Motor neuron (in vitro differentiated cells): ENCODE data around the gene SLFN13. TPM values are rescaled to one million over a fixed set of nuclear protein-coding genes. Genes with fewer than 3 reads are reported as not detected.

Experiments used
- ATAC-seq, 8 experiments: fragments of 200-7000 bp; cut with Tn5 transposase; replicated peaks in 6 of 8; 2 replicates each; pipeline ENCODE4 v1.8.0; 2021; ENCODE audit warnings: mild to moderate bottlenecking in 8 of 8, moderate library complexity in 8 of 8
- H3K27ac ChIP-seq, 2 donors: fragments of 250-450 bp; sonication (Bioruptor Pico); 2 replicates each; pipeline ENCODE4 v1.9.0; 2021; ENCODE audit warnings: antibody characterized with exemption in 2 of 2, mild to moderate bottlenecking in 2 of 2, moderate library complexity in 1 of 2
- H3K4me1 ChIP-seq, 2 donors: fragments of 250-450 bp; sonication (Bioruptor Pico); replicated peaks in 1 of 2; 2 replicates each; pipeline ENCODE4 v1.6.1; 2021; ENCODE audit warnings: antibody characterized with exemption in 2 of 2, mild to moderate bottlenecking in 2 of 2, moderate library complexity in 1 of 2
- H3K4me3 ChIP-seq, 5 donors: fragments of 250-450 bp; sonication (Bioruptor Pico); 2 replicates each; pipeline ENCODE4 v1.9.0; 2021; ENCODE audit warnings: antibody characterized with exemption in 5 of 5, mild to moderate bottlenecking in 5 of 5, moderate library complexity in 4 of 5
- WGBS, 10 experiments: fragments of 450-650 bp; shearing (Covaris generic); methylation state at CpG; one replicate each; pipeline ENCODE4 v1.0.0; 2022; 5-methylcytosine and 5-hydroxymethylcytosine counted together
- in situ Hi-C, 9 experiments: fragments of 400-800 bp; cut with MboI; loops; one replicate each; pipeline ENCODE4 v1.15.0; 2021; ENCODE audit warnings: low sequenced_read_pairs in 9 of 9, low pct_unique_long_range_greater_than_20kb in 2 of 9; ENCODE audit not compliant: unreplicated experiment in 9 of 9
- total RNA-seq, 8 experiments: library from RNA; unstranded; fragments of 300-600 nt; gene quantifications; 2 replicates each; pipeline versions ENCODE4 v1.2.3 to v1.2.4, GENCODE V29; 2022

The SLFN13 gene, protein sequence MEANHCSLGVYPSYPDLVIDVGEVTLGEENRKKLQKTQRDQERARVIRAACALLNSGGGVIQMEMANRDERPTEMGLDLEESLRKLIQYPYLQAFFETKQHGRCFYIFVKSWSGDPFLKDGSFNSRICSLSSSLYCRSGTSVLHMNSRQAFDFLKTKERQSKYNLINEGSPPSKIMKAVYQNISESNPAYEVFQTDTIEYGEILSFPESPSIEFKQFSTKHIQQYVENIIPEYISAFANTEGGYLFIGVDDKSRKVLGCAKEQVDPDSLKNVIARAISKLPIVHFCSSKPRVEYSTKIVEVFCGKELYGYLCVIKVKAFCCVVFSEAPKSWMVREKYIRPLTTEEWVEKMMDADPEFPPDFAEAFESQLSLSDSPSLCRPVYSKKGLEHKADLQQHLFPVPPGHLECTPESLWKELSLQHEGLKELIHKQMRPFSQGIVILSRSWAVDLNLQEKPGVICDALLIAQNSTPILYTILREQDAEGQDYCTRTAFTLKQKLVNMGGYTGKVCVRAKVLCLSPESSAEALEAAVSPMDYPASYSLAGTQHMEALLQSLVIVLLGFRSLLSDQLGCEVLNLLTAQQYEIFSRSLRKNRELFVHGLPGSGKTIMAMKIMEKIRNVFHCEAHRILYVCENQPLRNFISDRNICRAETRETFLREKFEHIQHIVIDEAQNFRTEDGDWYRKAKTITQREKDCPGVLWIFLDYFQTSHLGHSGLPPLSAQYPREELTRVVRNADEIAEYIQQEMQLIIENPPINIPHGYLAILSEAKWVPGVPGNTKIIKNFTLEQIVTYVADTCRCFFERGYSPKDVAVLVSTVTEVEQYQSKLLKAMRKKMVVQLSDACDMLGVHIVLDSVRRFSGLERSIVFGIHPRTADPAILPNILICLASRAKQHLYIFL
- total RNA-seq: 1 to 10 TPM in 2 of 8 experiments, under 1 TPM in 5, not detected in 1; under 0.01 to 3.7 (median 0.56) TPM

DNA sequence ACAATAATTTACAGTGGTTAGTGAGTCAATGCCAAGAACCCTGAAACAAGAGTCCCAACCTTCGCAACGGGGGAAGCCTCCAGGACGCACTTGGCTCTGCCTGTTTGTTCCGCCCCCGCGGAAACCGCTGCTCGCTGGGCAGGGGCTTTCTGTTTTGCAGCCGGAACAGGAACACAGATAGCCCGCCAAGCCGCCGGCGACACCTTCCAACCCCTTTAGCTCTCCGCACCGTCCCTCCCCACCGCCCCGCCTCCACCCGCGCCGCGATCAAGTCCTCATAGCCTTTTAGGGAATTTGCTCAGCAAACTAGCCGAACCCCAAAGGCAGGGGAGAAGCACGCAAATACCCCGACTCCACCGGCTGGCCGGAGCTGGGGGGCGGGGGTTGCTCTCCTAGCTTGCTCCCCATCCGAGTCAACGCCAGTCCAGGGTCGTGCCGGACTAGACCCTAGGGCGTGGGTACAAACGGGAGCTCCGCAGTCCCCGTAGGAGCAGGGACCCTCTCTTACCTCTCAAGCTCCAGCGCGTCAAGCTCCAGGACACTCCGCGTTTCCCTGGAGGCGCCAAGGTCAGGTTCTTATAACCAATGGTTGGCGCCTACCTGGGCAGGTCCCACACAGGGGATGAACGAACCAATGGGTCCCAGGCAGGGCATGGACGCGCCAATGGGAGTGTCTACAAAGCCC lies at the start of gene SLFN13:
Gene SLFN13, minus strand, starts transcription at position 553 of the 685 bp plus-strand sequence. CDS start 3,086 bp downstream, outside the sequence.
- in situ Hi-C loops: no loop called here
- ATAC-seq: peak in 7 of 8 experiments; percentile 49 to 86 (median 81)

DNA sequence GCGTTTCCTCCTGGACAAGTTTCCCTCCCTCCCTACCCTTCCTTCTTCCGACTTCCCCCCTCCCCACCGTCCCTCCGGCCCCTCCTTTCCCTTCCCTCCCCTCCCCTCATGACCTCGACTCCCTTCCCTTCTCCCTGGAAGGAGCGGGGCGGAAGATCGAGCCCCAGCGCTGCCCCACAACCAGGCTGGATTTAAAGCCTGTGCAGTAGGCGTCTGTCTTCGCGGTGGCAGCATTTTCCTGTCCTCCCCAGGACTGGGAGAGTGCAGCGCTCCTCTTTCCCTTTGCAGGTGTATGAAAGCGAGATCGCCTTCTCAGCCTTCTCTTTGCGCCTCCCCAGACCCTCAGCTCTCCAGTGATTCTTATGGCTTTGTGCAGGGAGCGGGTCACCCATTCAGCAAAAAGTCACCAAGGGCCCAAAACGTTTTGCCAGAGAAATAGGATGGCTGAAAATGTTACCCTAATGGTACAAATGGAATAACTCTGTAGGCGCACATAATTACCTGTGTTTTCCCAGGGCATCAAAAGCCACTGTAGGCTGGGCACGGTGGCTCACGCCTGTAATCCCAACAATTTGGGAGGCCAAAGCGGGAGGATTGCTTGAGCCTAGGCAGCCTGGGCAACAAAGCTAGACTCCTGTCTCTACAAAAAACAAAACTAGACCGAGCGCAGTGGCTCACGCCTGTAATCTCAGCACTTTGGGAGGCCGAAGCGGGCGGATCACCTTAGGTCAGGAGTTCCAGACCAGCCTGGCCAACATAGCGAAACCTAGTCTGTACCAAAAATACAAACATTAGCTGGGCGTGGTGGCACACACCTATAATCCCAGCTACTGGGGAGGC lies 48.1 kb upstream of the SLFN13 start:
- peaks cover 0 to 9% of the 10 kb centered on the region in 2 donors for H3K4me1 ChIP-seq
- no peak overlapping the region for H3K27ac ChIP-seq
- no peak for ATAC-seq
- WGBS, 10 experiments: 10 to 47% (median 22%) methylated on average over 1 to 8 of the region's 30 CpGs; no CpG with 5 or more reads in 2 of the 10 experiments
- in situ Hi-C loops: no loop called here
- H3K4me3 ChIP-seq: no peak overlapping the region

More for the DNA sequence above, at the start of gene SLFN13:
- H3K4me1 ChIP-seq: peaks cover 0 to 6% of the 10 kb centered on the region in 2 donors
- H3K27ac ChIP-seq: no peak within 1 kb of the TSS
- 0 to 20% (median 14%) methylated on average over 1 to 8 of the region's 44 CpGs; no CpG with 5 or more reads in 5 of the 10 experiments for WGBS, 10 experiments
- peak within 1 kb of the TSS; percentile 20 to 43 (median 27) for H3K4me3 ChIP-seq

DNA sequence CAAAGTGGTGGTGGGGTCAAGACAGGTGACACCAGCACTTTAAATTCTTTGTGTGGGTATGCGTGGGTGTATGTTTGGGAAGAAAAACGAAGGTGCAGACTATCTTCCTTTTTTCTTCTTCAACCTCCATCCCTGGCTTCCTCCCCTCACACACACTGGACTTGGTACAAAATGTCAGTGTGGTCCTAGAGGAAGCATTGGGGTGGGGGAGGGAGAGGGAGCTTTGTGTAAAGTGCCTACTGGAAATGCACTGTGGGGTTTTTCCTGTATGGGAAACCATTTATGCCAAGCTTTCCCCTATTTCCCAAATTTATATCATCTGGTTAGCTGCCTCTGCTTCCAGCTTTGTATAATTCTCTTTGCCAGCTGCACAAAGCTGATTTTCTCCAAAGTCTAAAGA lies 44.5 kb upstream of the SLFN13 start:
- in situ Hi-C loops: no loop called here
- Histone ChIP-seq H3K4me3 (no peak overlapping the region), H3K4me1 (peaks cover 0 to 6% of the 10 kb centered on the region in 2 donors), H3K27ac (no peak overlapping the region)
- ATAC-seq: no peak
- 0% methylated on average over 1 to 2 of the region's 2 CpGs; no CpG with 5 or more reads in 4 of the 10 experiments for WGBS, 10 experiments

DNA sequence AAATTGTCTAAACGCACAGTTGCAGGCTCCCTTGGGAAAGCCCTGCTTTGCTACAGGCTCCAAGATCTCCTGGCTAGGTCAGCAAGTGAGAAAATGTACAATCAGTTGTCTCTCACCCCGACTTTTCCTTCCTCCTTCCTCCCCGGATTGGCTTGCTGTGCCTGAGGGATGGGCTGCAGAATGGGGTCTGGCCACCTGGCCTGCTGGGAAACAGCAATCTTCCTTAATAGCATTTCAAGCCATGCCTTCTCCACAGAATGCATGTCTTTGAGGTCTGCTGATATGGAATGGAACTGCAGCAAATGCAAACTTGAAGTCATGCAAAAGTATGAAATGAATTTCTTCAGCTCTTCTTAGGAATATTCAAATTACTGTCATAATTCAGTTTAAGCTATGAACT lies 42.9 kb upstream of the SLFN13 start:
- WGBS, 10 experiments: 0 to 67% (median 9%) methylated on average over 1 to 3 of the region's 3 CpGs; no CpG with 5 or more reads in 3 of the 10 experiments
- ATAC-seq: no peak
- in situ Hi-C loops: no loop called here

DNA sequence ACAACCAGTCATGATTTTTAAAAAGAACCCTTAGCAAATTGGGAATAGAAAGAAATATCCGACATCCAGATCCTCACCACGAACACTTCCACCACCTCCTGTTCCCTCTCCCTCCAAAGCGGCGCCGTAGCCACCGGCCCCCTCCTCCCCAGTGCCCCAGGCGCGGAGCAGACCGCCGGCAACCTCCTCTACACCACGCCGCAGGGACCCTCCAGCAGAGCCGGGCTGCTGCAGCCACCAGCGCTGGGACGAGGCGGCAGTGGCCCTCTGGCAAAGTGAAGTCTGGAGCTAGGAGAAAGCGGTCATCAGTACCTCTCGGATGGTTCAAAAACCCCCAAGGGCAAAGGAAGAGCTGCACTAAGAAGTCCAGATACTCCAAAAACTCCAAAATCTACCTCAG lies 41.4 kb upstream of the SLFN13 start:
- in situ Hi-C loops: no loop called here
- Histone ChIP-seq H3K4me1 (peaks cover 0 to 10% of the 10 kb centered on the region in 2 donors), H3K4me3 (no peak overlapping the region), H3K27ac (no peak overlapping the region)
- no peak for ATAC-seq
- 0 to 20% (median 3%) methylated on average over 1 to 7 of the region's 18 CpGs; no CpG with 5 or more reads in 4 of the 10 experiments for WGBS, 10 experiments

More for the DNA sequence above, 42.9 kb upstream of the SLFN13 start:
- Histone ChIP-seq H3K4me3 (no peak overlapping the region), H3K27ac (no peak overlapping the region), H3K4me1 (peaks cover 0 to 13% of the 10 kb centered on the region in 2 donors)

DNA sequence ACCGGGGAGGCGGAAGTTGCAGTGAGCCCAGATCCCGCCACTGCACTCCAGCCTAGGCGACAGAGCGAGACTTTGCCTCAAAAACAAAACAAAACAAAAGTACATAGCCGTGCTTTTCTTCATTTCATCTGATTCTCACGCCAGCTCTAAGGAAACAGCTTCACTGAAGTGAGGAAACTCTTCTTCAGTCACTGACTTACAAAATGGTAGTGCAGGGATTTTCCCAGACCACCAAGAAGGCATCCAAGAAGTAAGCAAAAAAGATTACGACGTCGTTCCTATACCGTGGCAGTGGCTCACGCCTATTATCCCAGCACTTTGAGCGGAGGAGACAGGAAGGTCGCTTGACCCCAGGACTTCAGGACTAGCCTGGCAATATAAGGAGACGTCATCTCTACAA lies 40.4 kb upstream of the SLFN13 start:
- peaks cover 0 to 10% of the 10 kb centered on the region in 2 donors for H3K4me1 ChIP-seq
- H3K27ac ChIP-seq: no peak overlapping the region
- 13 to 40% (median 20%) methylated on average over 1 to 14 of the region's 15 CpGs; no CpG with 5 or more reads in 1 of the 10 experiments for WGBS, 10 experiments
- in situ Hi-C loops: no loop called here
- ATAC-seq: no peak
- no peak overlapping the region for H3K4me3 ChIP-seq

DNA sequence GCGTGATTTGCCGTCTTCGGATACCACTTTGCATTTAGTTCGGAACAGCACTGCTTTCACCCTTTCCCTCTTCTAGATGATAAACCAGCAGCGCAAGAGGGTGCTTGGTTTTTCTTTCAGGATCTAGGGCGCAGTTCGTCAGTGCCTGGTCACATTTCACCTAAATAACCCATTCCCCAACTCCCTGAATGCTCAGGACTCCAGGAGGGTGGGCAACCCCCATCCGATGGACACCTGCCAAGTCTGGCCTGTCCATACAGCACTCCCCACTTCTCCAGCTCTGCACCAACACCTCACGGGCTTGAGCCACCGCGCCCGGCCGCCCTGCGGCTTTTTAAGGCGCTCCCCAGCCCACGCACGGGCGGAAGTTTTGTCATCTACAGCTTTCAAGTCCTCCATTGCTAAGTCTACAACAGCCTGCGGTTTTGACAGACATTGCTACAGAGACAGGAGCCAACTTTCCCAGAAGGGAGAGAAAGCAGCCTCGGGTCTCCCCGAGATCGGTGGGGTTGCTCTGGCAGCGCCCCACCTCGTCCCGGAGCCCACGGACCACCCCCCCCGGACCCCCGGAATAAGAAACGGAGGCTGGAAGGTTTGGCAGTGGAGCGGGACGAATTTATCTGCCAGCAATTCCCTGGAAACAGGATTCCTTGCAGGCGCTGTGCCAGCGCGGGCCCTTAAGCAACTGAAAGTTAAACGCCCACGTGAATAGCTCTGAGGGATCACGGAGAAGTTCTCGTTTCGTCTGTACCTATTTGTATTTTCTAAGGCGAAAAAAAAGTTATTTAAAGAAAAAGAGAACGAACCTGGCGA lies 38.6 kb upstream of the SLFN13 start:
- WGBS, 10 experiments: 0 to 65% (median 6%) methylated on average over 3 to 32 of the region's 42 CpGs; no CpG with 5 or more reads in 2 of the 10 experiments
- Histone ChIP-seq H3K27ac (no peak overlapping the region), H3K4me1 (peaks cover 0 to 10% of the 10 kb centered on the region in 2 donors), H3K4me3 (peak overlapping the region in 2 of 5 donors; percentile 2 to 11)
- in situ Hi-C loops: no loop called here
- peak in 3 of 8 experiments; percentile 23 to 67 (median 53) for ATAC-seq

DNA sequence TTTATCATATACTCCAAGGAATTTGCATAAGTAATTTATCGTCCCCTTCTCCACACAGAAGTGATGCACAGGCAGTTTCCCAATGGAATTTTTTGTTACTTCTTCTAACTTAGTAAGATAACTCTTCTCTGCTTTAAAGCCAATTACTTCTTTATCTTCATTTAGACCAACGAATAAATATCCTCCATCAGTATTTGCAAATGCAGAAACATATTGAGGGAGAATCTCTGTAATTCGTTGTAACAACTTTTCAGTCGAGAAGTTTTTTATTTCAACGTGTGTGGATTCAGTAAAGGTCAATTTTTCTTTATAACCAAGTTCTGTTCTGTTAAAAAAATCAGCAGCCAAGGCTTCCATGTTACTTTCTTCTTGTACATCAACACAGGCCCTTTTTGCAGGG lies 30.7 kb upstream of the SLFN13 start:
- Histone ChIP-seq H3K4me3 (no peak overlapping the region), H3K27ac (no peak overlapping the region), H3K4me1 (no peaks in the 10 kb centered on the region)
- 5 to 65% (median 30%) methylated on average over 1 to 5 of the region's 5 CpGs for WGBS, 10 experiments
- no peak for ATAC-seq
- in situ Hi-C loops: no loop called here

DNA sequence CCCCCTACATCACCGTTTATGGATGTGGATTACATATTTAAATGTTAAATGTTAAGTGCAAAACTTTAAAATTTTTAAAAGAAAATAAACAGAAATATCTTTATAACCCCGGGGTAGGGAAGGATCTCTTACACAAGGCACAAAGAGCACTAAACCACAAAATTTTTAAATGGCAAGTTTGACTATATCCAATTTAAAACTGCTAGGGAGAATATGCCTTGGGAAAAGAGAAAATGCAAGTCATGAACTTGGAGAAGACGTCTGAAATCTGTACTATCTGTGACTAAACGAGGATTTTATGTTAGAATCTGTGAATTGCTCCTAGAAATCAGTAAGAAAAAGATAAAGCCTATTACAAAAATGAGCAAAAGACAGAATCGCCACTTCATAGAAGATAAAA lies 28.7 kb upstream of the SLFN13 start:
- WGBS, 10 experiments: 3 to 80% (median 44%) methylated on average over 1 to 5 of the region's 5 CpGs
- in situ Hi-C loops: no loop called here

DNA sequence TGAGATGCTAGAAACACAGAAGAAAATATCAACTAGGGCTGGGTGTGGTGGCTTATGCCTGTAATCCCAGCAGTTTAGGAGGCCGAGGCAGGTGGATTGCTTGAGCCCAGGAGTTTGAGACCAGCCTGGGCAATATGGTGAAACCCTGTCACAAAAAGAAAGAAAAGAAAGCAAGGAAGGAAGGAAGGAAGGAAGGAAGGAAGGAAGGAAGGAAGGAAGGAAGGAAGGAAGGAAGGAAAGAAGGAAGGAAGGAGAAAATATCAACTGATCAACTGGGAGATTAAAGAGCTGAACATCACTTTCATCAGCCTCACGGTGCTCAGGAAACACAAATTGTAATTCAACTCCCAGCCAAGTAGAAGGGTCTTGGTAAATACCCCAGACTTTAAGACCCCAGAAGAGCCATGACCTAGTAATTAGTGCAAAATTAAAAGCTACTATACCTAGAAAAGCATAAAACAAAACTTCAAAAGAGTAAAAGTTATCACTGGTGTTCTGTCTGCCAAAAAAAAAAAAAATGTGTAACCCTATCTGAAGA lies 27.8 kb upstream of the SLFN13 start:
- no peak overlapping the region for H3K4me3 ChIP-seq
- 13 to 100% (median 57%) methylated on average over 1 to 2 of the region's 2 CpGs; no CpG with 5 or more reads in 3 of the 10 experiments for WGBS, 10 experiments
- ATAC-seq: no peak
- in situ Hi-C loops: no loop called here
- no peak overlapping the region for H3K27ac ChIP-seq
- no peaks in the 10 kb centered on the region for H3K4me1 ChIP-seq

More for the DNA sequence above, 28.7 kb upstream of the SLFN13 start:
- ATAC-seq: no peak
- no peaks in the 10 kb centered on the region for H3K4me1 ChIP-seq
- H3K4me3 ChIP-seq: no peak overlapping the region
- no peak overlapping the region for H3K27ac ChIP-seq

DNA sequence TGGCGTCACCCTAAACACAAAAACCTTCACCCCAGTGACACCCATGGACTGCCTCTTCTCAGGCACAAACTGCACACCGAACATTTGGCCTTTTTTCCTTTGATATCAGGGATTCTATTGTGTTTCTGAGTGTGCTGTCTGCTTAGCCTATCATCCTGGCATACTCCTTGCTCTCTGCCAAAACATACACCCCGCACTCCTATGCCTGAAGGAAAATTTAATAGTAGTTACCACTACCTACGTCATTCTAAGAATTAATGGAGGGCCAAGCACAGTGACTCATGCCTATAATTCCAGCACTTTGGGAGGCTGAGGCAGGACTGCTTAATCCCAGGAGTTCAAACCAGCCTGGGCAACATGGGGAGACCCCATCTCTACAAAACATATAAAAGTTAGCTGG lies 19.9 kb upstream of the SLFN13 start:
- in situ Hi-C loops: no loop called here
- H3K4me3 ChIP-seq: no peak overlapping the region
- WGBS, 10 experiments: 22 to 80% (median 58%) methylated on average over 1 to 4 of the region's 4 CpGs; no CpG with 5 or more reads in 5 of the 10 experiments
- no peaks in the 10 kb centered on the region for H3K4me1 ChIP-seq
- no peak overlapping the region for H3K27ac ChIP-seq
- ATAC-seq: no peak
